Measurements from ENCODE around the gene DHX34.
"Not testable (repeated sequence)": the region's sequence is repeated elsewhere in the genome, so short reads cannot be mapped to it uniquely, and the experiment has no call there.

DHX34 gene

DNA sequence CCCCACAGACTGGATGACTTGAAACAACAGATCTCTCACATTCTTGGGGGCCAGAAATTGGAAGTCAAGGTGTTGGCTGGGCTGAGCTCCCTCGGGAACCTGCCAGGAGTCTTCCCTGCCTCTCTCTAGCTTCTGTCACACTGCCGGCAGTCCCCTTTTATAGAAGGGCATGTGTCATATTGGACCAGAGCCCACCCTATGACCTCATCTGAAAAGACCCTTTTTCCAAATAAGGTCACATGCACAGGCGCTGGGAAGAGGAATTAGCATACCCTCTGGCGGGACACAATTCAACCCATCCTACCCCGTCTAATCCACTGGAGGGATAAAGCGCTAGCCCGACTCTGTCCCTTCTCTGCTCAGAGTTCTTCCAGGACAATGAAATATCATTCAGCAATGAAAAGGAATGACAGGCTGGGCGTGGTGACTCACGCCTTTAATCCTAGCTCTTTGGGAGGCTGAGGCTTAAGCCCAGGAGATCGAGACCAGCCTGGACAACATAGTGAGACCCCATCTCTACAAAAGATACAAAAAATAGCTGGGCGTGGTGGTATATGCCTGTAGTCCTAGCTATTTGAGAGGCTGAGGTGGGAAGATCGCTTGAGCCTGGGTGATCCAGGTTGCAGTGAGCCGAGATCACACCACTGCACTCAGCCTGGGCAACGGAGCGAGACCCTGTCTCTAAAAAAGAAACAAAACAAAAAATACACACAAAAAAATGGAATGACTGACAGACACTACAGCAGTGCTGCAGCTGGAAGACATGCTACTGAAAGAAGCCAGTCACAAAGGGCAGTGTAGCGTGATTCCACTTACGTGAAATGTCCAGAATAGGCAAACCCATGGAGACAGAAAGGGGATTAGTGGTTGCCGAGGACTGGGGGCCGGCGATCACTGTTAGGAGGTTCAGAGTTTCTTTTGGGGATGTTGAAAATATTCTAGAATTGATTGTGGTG, 41.7 kb downstream of the DHX34 start:
- DNase-seq: no peak

DNA sequence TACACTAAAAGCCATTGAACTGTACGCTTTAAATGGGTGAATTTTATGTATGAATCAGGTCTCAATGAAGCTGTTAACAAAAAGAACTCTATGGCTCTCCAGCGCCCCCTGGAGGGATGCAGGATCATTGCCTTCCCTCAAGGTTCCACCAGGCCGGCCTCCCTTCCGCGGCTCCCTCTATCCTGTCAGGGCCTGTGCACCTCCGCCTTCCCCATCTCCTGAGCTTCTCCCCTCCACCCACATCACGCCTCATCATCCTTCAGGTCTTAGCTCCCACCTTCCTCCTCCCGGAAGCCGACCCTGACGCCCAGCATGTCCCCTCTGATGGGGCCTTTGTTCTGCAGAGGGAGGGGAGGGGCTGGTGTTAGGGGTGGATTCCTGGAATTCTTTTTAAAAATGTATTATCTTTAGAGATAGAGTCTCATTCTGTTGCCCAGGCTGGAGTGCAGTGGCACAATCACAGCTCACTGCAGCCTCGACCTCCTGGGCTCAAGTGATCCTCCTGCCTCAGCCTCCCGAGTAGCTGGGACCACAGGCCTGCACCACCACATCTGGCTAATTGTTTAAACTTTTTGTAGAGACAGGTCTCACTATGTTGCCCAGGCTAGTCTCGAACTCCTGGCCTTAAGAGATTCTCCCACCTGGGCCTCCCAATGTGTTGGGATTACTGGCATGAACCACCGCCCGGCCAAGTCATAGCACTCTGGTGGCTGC, 42.6 kb downstream of the DHX34 start:
- peak in 1 of 2 experiments; percentile 69 for DNase-seq

DNA sequence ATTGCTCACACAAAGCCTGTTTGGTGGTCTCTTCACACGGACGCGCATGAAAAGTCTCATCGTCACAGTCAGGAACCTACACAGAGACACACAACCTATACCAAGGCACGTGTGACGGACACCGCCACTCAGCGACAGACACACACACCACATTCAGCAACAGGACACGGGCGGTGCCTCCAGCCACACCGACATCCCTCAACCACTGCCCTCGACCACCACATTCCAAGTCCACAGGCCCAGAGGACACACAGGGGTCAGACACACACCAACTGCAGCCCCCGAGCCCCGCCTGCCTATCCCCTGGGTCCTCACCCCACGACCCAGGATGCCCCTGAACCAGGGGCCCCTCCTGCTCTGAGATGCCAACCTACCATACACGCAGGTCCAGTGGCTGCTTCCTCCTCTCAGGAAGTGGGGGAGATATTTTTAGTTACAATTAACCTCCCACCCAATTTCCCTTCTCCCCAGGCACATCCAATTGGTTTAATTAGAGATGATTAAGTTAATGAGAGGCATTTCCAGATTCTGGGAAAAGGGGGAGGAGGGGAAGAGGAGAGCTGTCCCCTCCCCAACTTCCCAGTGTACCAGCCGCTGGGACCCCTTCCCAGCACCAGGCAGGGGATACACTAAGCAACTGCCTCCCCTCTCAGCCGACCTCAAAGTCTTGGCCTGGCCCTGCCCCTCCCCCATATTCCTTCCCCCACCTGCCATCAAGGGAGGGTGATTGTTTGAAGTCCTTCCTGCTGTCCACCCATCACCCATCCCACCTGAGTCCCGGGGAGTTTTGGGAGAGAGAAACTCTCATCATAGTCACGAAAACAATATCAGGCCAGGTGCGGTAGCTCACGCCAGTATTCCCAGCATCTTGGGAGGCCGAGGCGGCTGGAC, 49.8 kb downstream of the DHX34 start:
- DNase-seq: no peak

DNA sequence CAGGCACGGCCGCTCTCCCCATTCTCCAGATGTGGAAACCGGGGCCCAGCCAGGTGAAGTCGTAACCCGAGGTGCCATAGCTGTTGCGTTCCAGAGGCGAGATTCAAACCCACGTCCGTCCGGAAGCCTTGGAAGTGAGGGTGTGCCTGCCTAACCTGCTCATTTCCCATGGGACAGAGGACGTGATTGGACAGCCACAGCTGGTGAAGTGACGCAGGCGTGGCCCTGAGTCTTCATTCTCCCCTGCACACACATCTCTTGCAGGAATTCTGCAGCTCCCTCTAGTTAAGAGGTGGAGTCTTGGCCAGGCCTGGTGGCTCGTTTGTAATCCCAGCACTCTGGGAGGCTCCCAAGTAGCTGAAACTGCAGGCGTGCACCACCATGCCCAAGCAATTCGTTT, 53.4 kb downstream of the DHX34 start:
- DNase-seq: no peak

DNA sequence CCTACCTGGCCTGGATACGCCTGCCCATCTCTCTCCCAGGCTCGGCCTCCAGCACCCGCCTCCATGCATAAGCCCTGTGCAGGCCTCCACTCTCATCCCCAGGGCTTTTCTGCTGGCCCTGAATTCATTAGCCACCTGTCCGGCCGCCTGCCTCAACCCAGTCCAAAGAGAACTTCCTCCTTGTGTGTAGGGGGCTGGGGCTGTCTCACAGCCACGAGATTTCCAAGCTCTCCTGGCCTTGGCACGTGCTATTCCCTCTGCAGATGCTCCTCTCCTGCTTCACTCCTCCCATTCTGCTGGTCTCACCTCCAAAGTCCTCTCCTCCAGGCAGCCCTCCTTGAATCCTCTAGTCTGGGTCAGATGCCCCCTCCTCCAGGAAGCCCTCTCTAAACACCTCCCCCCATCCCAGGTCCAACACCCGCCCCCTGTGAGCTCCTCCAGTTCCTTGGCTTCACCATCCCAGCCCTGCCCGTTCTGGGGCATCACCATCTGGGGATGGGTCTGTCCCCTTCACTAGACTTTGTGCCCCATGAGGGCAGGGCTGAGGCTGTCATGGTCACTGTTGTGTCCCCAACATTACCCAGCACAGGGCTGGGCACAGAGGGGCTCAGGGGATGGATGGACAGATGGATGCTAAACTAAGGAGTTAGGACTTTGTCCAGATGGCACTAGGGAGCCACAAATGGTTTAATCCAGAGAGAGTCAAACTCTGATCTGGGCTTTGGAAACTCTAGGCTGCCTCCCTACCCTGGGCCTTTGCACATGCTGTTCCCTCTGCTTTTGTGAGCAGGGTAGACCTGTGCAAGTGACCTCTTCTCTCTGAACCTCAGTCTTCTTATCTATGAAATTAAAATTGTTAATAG, 55.5 kb downstream of the DHX34 start:
- peak in 1 of 2 experiments; percentile 38 for DNase-seq

DNA sequence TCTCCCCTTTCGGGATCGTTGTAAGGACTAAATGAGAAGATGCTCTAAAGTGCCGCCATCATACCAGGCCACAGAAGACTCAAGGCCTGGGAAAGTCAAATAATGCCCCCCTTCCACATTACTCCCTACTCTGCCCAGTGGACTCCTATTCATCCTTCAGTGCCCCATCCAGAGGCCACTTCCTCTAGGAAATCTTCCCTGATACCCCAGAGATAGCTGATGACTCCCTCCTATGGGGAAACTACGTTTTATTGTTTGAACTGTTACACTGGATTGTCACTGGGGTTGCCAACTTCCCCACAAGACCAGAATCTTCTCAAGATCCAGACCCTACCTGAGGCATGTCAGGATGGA, 56.1 kb downstream of the DHX34 start:
- no peak for DNase-seq

DNA sequence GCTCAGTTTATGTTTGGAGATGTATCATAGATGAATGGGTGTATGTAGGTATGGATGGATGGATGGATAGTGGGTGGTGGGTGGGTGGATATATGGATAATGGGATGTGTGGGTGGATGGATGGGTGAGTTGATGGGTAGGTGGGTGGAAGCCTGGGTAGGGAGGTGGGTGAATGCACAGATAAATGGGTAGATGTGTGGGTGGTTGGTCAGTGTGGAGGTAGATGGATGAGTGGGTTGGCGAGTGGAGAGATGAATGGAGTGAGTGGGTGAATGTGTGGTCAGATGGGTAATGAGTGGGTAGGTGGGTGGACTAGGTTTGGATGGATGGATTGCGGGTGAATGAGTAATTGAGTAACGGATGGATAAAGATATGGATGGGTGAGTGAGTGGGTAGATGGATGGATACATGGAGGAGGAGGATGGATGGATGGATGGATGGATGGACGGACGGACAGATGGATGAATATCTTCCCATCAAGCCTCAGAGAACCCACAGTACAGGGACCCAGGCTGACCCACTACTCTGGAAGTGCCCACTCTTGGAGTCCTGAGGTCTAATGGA, 56.8 kb downstream of the DHX34 start:
- no peak for DNase-seq

DNA sequence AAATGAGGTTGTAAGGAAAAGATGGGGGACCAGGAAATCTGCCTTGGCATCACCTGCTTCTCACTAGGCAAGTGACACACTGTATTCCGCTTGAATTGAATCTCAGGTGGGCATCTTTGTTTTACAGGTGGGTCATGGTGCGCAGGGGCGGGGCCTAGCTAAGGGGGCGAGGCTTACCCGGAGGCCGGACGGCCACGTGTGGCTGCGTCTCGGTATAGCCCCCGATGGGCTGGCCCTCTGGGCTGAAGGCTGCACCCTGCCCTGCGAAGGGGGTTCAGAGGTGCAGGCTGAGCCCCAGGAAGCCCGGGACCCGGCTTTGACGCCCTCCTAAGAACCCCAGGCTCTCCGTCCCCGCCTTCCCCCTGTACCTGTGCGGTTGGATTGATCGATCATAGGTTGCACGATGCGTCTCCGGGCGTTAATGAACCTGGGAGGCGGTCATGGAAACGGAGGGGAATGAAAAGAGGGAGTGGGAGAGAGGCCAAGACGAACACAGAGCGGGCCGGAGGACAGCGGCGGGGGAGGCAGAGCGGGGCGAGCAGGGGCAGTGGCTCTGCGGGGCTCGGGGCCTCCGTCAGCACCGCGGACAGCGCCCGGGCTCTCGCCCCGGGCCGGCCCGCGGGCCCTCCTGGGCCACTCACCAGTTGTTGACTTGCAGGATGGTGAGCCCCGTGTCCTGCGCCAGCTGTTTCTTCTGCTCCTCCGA, 57.7 kb downstream of the DHX34 start:
- DNase-seq: no peak

DNA sequence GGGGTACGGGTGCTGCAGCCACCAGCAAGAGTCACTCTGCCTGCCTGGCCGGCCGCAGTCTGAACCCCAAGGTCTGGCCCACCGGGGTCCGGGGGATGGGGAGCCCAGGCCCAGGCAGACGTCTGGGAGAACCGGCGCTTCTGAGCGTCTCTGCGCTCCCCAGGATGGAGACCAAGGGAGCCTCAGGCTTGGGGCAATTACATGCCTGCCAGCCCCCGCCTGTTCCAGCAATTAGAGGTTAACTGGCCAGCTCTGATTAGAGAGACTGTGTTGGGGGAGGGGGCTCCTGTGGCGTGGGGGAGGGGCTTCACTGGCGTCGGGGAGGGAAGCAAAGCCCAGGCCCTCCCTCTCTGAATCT, 58.3 kb downstream of the DHX34 start:
- DNase-seq: no peak

DNA sequence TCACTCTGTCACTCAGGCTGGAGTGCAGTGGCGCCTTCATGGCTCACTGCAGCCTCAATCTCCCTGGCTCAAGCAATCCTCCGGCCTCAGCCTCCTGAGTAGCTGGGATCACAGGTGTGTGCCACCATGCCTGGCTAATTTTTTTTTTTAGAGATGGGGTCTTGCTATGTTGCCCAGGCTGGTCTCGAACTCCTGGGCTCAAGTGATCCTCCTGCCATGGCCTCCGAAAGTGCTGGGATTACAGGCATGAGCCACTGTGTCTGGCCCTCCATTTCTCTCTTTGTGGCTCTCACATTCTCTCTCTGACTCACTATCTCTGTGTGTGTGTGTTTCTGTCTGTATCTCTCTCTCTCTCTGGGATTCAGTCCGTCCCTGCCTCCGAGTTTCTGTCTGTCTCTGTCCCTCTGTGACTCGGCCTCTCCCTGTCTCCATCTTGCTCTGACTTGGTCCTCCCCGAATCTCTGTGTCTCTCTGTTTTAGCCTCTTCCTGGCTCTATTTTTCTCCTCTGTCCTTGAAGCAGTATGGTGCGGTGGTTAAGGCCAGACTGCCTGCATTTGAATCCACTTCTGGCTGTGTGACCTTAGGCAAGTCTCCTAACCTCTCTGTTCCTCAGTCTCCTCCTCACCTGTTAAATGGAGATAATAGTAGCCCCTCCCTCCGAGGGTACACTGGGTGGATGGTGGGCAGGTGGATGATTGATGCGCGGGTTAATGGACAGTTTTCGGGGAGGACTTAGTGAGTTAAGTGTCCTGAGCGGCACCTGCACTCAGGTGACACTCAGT, 59.2 kb downstream of the DHX34 start:
- no peak for DNase-seq

DNA sequence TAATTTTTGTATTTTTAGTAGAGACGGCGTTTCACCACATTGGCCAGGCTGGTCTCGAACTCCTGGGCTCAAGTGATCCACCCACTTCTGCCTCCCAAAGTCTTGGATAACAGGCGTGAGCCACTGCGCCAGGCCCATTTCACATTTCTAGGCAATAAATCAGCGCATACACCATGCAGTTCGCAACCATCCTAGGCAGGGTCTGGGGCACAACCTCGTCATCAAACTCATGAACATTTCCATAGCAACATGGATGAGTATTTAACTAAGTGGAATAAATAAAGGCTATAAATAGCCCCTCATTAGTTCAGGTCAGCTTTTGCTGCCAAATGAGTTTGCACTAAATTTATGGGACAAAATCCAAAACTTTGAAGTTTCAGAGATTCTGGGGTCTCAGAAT, 62.0 kb downstream of the DHX34 start:
- no peak for DNase-seq

DNA sequence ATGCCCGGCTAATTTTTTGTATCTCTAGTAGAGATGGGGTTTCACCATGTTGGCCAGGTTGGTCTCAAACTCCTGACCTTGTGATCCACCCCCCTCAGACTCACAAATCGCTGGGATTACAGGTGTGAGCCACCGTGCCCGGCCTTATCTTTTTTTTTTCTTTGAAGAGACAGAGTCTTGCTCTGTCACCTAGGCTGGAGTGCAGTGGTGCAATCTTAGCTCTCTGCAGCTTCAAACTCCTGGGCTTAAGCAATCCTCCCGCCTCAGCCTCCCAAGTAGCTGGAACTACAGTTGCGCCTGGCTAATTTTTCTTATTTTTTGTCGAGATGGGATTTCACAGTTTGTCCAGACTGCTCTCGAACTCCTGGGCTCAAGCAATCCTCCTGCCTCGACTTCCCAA, 62.6 kb downstream of the DHX34 start:
- DNase-seq: not testable (repeated sequence)

DNA sequence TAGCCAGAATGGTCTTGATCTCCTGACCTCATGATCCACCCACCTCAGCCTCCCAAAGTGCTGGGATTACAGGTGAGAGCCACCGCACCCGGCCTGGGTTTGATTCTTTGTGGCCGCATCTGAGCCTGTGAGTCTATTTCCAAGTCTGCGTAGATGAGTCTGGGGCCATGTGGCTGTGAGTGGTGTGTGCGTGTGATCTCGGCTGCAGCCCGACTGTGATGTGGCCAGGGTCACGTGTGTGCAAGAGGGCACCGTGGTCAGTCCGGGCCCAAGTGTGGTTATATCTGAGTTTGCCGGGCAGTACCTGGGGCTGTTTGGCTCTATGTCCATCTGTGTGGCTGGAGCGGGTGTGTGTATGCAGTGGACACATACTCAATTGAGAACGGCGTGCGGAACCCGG, 64.8 kb downstream of the DHX34 start:
- DNase-seq: no peak

DNA sequence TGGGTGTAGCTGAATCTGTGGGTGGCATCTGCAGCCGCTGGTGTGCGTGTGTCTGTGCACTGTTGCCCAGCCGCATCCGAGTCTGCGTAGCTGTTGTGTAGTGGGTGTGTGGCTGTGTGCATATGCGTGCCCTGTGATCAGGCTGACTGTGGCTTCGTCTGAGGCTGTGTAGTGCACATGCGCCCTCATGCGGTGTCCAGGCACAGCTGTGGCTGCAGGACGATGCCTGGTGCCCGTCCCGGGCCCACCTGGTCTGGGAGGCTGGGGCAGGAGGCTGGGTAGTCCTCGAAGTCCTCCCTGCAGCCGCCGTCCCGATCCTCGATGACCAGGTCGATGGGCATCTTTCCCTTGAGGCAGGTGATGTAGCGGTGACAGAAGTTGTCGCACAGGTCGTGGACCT, 65.4 kb downstream of the DHX34 start:
- peak; percentile 32 to 81 for DNase-seq

DNA sequence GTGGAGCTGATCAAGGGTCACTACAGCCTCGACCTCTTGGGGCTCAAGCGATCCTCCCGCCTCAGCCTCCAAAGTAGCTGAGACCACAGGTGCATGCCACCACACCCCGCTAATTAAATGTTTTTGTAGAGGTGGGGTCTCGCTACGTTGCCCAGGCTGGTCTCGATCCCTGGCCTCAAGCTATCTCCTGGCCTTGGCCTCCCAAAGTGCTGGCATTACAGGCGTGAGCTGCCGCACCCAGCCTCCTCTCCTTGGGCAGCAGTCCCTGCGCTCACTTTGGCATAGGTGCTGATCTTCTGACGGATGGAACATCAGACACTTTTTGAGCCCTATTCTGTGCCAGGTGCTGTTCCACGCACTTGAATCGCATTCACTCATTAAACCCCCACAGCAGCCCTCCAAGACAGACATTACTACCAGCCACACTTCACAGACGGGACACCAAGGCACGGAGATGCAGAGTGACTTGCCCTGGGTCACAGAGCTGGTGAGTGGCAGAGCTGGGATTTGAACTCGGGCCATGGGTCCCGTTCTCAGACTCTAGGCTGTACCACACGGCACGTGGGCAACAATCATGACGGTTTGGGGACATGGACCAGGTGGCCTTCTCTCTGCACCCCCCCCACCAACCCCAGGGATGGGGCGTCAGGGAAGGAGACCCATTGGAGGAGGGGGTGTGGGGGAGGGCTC, 67.0 kb downstream of the DHX34 start:
- no peak for DNase-seq

DNA sequence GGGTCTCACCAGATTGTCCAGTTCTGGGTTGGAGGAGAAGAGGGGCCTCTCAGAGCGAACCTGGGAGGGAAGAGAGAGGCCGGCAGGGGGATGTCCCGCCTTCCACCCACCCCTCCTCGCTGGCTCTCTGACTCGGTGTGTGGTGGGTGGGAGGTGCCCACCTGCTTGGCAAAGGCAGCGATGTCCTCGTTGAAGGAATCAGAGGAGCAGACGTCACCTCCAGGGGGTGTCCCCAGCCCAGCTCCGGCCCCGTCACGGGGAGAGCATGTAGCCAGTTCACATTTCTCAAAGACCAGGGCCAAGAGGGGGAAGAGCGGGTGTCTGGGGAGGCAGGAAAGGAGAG, 67.5 kb downstream of the DHX34 start:
- no peak for DNase-seq

DNA sequence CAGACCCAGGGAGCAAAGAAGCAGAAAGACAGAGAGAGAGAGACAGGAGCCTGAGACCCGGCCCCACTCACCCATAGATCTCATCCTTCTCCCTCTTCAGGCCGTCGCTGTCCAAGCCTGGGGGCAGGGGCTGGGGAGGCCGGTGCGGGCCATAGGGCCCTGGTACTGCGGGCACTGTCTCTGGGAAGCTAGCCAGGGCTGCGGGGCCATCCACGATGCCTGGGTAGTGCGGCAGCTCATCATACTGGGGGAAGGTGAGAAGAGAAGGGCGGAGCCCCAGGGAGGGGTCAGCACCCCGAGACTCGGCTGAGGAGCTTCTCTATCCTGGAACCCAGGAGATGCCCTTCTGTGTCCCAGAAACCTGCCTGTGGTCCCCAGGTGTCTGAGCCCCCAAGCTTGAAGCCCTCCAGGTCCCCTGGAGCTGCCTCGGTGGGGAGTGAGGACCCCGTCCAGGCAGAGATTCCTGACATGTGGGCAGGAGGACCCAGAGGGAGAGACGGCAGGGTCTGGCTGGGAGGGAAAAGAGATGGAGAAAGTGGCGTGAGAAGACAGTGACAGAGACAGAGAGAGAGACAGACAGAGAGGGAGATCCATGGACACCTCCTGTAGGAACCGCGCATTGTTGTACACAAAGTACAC, 68.1 kb downstream of the DHX34 start:
- DNase-seq: no peak

DNA sequence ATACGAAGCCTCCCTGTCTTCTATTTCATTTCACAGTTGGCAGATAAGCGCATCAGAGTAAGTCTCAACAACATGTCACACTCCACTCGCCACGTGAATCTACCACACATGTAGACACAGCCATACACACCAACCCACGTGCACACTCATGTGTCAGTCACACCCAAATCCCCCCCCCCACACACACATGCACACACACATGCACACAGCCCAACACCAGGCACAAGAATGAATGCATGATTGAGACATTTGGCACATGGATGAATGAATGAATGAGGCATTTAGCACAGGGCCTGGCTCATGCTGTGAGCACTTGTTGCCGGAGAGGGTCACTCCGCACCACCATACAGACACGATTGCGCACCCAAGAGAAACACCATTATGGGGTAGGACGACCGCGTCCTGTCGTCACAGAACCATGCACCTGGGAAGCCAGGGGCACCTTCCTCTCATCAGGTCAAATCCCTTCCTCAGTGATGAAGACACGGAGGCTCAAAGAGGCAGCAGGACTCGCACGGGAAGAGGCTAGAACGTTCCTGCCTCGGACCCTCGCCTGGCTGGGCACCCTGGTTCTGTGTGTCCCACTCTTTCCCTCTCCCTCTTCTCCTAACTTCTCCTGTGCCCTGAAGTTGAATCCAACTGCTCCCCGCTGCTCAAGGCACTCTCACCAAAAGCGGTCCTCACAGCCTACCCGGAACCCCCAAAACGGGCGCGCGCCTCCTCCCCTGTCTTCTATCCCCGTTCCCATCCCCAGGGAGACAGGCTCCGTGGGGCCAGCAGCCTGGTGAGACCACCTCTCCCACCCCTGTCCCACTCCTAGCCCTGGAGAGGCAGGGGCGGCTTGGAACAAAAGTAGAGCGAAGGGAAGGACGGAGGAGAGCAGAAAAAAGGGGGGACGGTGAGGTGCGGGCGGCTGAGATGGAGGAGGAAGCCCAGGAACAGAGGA, 68.9 kb downstream of the DHX34 start:
- no peak for DNase-seq
